ENCODE results near the gene PRRG1. TPM values are rescaled to one million over a fixed set of nuclear protein-coding genes. Genes with fewer than 3 reads are reported as not detected.

PRRG1 gene
- total RNA-seq, 1 donor from 2014 or later: 8.2 TPM

GRCh38 chrX:37504991-37505390 is 155.8 kb downstream of the PRRG1 start:
- Mint-ChIP-seq H3K36me3 (no peaks in the 10 kb centered on the region), H3K4me3 (no peak overlapping the region), H3K27me3 (peaks cover 4% of the 10 kb centered on the region), H3K27ac (no peak overlapping the region), H3K9me3 (no peaks in the 10 kb centered on the region), H3K4me1 (ENCODE audit: unreplicated experiment) (no peaks in the 10 kb centered on the region)
- TF ChIP-seq CTCF (conservative IDR thresholded peaks at IDR 0.05): no peak
- no peak for DNase-seq (ENCODE audit: extremely low spot score, unreplicated experiment)

Other genes starting within 250 kb of the PRRG1 start
- 0.59 and 1.1 TPM in 2 replicates for gene LANCL3, start 222.3 kb downstream of the PRRG1 start, total RNA-seq (ENCODE audit: low replicate concordance)